ENCODE data around the gene SMAD1.

Gene SMAD1

GRCh38 chr4:145490796-145491195, 9.1 kb downstream of the SMAD1 start:
- H3K27ac ChIP-seq: no peak overlapping the region
- H3K4me2 ChIP-seq: no peak overlapping the region
- H4K20me1 ChIP-seq (ENCODE audit: insufficient read depth): no peaks in the 10 kb centered on the region; the same call in 1 of the 2 replicates
- H3K36me3 ChIP-seq (ENCODE audit: insufficient read depth): no peaks in the 10 kb centered on the region
- H3K4me3 ChIP-seq (IDR thresholded peaks at IDR 0.05; ENCODE audit: insufficient read depth, low read depth, low read length): no peak overlapping the region
- peaks cover 66% of the 10 kb centered on the region for H3K4me1 ChIP-seq (ENCODE audit: low read depth, poor library complexity, severe bottlenecking)
- no peak overlapping the region for H2AFZ ChIP-seq (ENCODE audit: low read depth)
- H3K79me2 ChIP-seq (ENCODE audit: insufficient read depth, low read depth): peaks cover 91% of the 10 kb centered on the region
- H3K27me3 ChIP-seq (ENCODE audit: insufficient read depth, low read depth): no peaks in the 10 kb centered on the region; the same call in 1 of the 2 replicates
- no peak overlapping the region for H3K9ac ChIP-seq
- no peak for TF ChIP-seq CTCF (conservative IDR thresholded peaks at IDR 0.05; ENCODE audit: low read depth, low read length)

GRCh38 chr4:145492376-145492775, 10.7 kb downstream of the SMAD1 start:
- H3K9ac ChIP-seq: no peak overlapping the region
- peaks cover 54% of the 10 kb centered on the region for H3K4me1 ChIP-seq (ENCODE audit: low read depth, poor library complexity, severe bottlenecking)
- H3K4me3 ChIP-seq (IDR thresholded peaks at IDR 0.05; ENCODE audit: insufficient read depth, low read depth, low read length): no peak overlapping the region
- H3K27me3 ChIP-seq (ENCODE audit: insufficient read depth, low read depth): no peaks in the 10 kb centered on the region; the same call in 1 of the 2 replicates
- H4K20me1 ChIP-seq (ENCODE audit: insufficient read depth): no peaks in the 10 kb centered on the region; the same call in 1 of the 2 replicates
- H3K79me2 ChIP-seq (ENCODE audit: insufficient read depth, low read depth): peaks cover 93% of the 10 kb centered on the region
- no peak overlapping the region for H3K27ac ChIP-seq
- TF ChIP-seq CTCF (conservative IDR thresholded peaks at IDR 0.05; ENCODE audit: low read depth, low read length): no peak
- no peak overlapping the region for H2AFZ ChIP-seq (ENCODE audit: low read depth)
- no peaks in the 10 kb centered on the region for H3K36me3 ChIP-seq (ENCODE audit: insufficient read depth)
- H3K4me2 ChIP-seq: no peak overlapping the region

- no peak overlapping the region for H3K27ac ChIP-seq
- TF ChIP-seq CTCF (conservative IDR thresholded peaks at IDR 0.05; ENCODE audit: low read depth, low read length): no peak
Observed at GRCh38 chr4:145493166-145493565, 11.5 kb downstream of the SMAD1 start.

GRCh38 chr4:145494666-145495270, 13.1 kb downstream of the SMAD1 start:
- H3K4me3 ChIP-seq (IDR thresholded peaks at IDR 0.05; ENCODE audit: insufficient read depth, low read depth, low read length): no peak overlapping the region
- no peak overlapping the region for H3K4me2 ChIP-seq
- H3K4me1 ChIP-seq (ENCODE audit: low read depth, poor library complexity, severe bottlenecking): peaks cover 43% of the 10 kb centered on the region
- peaks cover 74% of the 10 kb centered on the region for H3K79me2 ChIP-seq (ENCODE audit: insufficient read depth, low read depth)
- H3K27ac ChIP-seq: no peak overlapping the region
- TF ChIP-seq CTCF (conservative IDR thresholded peaks at IDR 0.05; ENCODE audit: low read depth, low read length): no peak
- H3K36me3 ChIP-seq (ENCODE audit: insufficient read depth): no peaks in the 10 kb centered on the region
- no peak overlapping the region for H3K9ac ChIP-seq
- H2AFZ ChIP-seq (ENCODE audit: low read depth): no peak overlapping the region
- H4K20me1 ChIP-seq (ENCODE audit: insufficient read depth): no peaks in the 10 kb centered on the region
- no peaks in the 10 kb centered on the region for H3K27me3 ChIP-seq (ENCODE audit: insufficient read depth, low read depth)

More at GRCh38 chr4:145493166-145493565, 11.5 kb downstream of the SMAD1 start:
- H3K79me2 ChIP-seq (ENCODE audit: insufficient read depth, low read depth): peaks cover 90% of the 10 kb centered on the region
- no peaks in the 10 kb centered on the region; the same call in 1 of the 2 replicates for H3K27me3 ChIP-seq (ENCODE audit: insufficient read depth, low read depth)
- no peak overlapping the region for H3K4me2 ChIP-seq
- H3K4me3 ChIP-seq (IDR thresholded peaks at IDR 0.05; ENCODE audit: insufficient read depth, low read depth, low read length): no peak overlapping the region
- H2AFZ ChIP-seq (ENCODE audit: low read depth): no peak overlapping the region
- no peak overlapping the region for H3K9ac ChIP-seq
- no peaks in the 10 kb centered on the region; the same call in 1 of the 2 replicates for H4K20me1 ChIP-seq (ENCODE audit: insufficient read depth)
- no peaks in the 10 kb centered on the region for H3K36me3 ChIP-seq (ENCODE audit: insufficient read depth)
- peaks cover 55% of the 10 kb centered on the region for H3K4me1 ChIP-seq (ENCODE audit: low read depth, poor library complexity, severe bottlenecking)
